Fibroblast of lung (primary cell): ENCODE data around the gene SLAMF8. TPM values are rescaled to one million over a fixed set of nuclear protein-coding genes. Genes with fewer than 3 reads are reported as not detected.
A peak's percentile ranks its signal among the peaks of the same experiment; 100 is the strongest.

Experiments used
- DNase-seq, 2 donors: peaks; one replicate each; pipeline versions ENCODE4 v3.0.0 to v3.0.0-alpha.2; 2010; ENCODE audit warnings: low read depth in 2 of 2
- H2AFZ ChIP-seq: 2 replicates; pipeline ENCODE4 v1.5.1; 2012; ENCODE audit warnings: low read length, control low read depth, inconsistent platforms
- H3K27ac ChIP-seq: 2 replicates; pipeline ENCODE4 v1.5.1; 2011; ENCODE audit warnings: low read length, control low read depth; ENCODE audit not compliant: insufficient read depth
- H3K27me3 ChIP-seq: 2 replicates; pipeline ENCODE4 v1.5.1; 2011; ENCODE audit warnings: mild to moderate bottlenecking, low read length; ENCODE audit not compliant: control insufficient read depth, insufficient read depth
- H3K36me3 ChIP-seq: 2 replicates; pipeline ENCODE4 v1.5.1; 2011; ENCODE audit warnings: low read length; ENCODE audit not compliant: control insufficient read depth, insufficient read depth
- H3K4me1 ChIP-seq: 2 replicates; pipeline ENCODE4 v1.5.1; 2011; ENCODE audit warnings: low read length; ENCODE audit not compliant: control insufficient read depth, insufficient read depth; ENCODE audit errors: extremely low read depth
- H3K4me2 ChIP-seq: 2 replicates; pipeline ENCODE4 v1.5.1; 2011; ENCODE audit warnings: low read length, control low read depth; ENCODE audit not compliant: insufficient read depth; ENCODE audit errors: extremely low read depth
- H3K4me3 ChIP-seq, 4 experiments: fragments of 200-600 bp in 1 of 4; sonication (generic) in 1 of 4; replicated peaks in 1 of 4; 2 replicates each; pipeline ENCODE4 v1.5.1; 2011 to 2016; ENCODE audit warnings: low read length in 4 of 4, low read depth in 3 of 4, mild to moderate bottlenecking in 3 of 4, control low read depth in 2 of 4, inconsistent platforms in 1 of 4, mixed read lengths in 1 of 4; ENCODE audit not compliant: insufficient read depth in 1 of 4; ENCODE audit errors: control extremely low read depth in 1 of 4
- H3K79me2 ChIP-seq: 2 replicates; pipeline ENCODE4 v1.5.1; 2012; ENCODE audit warnings: mild to moderate bottlenecking, low read length, inconsistent platforms; ENCODE audit not compliant: control insufficient read depth, insufficient read depth
- H3K9ac ChIP-seq: 2 replicates; pipeline ENCODE4 v1.5.1; 2011; ENCODE audit warnings: mild to moderate bottlenecking, low read length, control low read depth; ENCODE audit not compliant: insufficient read depth
- H3K9me3 ChIP-seq: 2 replicates; pipeline ENCODE4 v1.5.1; 2012; ENCODE audit warnings: low read depth, low read length; ENCODE audit not compliant: control insufficient read depth, insufficient read depth
- H4K20me1 ChIP-seq: 2 replicates; pipeline ENCODE4 v1.5.1; 2011; ENCODE audit warnings: low read length; ENCODE audit not compliant: control insufficient read depth, insufficient read depth; ENCODE audit errors: extremely low read depth
- EZH2 ChIP-seq: IDR thresholded peaks from 2 replicates; pipeline ENCODE4 v1.5.1; 2012; ENCODE audit warnings: low read length, control low read depth, mild to moderate bottlenecking; ENCODE audit errors: missing control alignments
- polyA plus RNA-seq, 2 donors: library from polyadenylated mRNA; depleted of rRNA in 1 of 2; stranded (reverse) in 1 of 2; unstranded in 1 of 2; fragments of >200 nt; gene quantifications; 2 replicates each; pipeline ENCODE4 v1.2.1, GENCODE V29; 2011 to 2012; ENCODE audit warnings: missing spikeins in 1 of 2
- total RNA-seq: library from RNA; depleted of rRNA; stranded (reverse); fragments of >200 nt; gene quantifications from 2 replicates; pipeline ENCODE4 v1.2.1, GENCODE V29; 2014
- TF ChIP-seq, protein P1 (sequence below), 2 donors: IDR thresholded peaks in 1 of 2; conservative IDR thresholded peaks in 1 of 2; 1 replicate in 1 of 2; 2 replicates in 1 of 2; pipeline ENCODE4 v1.5.1; 2011 to 2012; ENCODE audit warnings: low read length in 2 of 2, control low read depth in 1 of 2, inconsistent platforms in 1 of 2, low read depth in 1 of 2, mild to moderate bottlenecking in 1 of 2

Gene SLAMF8
- total and polyA plus RNA-seq, 2 donors (not counting 1 experiment from before 2014, with no cell fraction given) = not detected

DNA sequence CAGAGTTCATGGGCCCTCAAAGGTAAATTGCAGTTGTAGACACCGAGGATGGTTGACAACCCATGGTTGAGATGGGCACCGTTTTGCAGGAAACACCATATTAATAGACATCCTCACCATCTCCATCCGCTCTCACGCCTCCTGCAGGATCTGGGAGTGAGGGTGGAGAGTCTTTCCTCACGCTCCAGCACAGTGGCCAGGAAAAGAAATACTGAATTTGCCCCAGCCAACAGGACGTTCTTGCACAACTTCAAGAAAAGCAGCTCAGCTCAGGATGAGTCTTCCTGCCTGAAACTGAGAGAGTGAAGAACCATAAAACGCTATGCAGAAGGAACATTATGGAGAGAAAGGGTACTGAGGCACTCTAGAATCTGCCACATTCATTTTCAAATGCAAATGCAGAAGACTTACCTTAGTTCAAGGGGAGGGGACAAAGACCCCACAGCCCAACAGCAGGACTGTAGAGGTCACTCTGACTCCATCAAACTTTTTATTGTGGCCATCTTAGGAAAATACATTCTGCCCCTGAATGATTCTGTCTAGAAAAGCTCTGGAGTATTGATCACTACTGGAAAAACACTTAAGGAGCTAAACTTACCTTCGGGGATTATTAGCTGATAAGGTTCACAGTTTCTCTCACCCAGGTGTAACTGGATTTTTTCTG, 9.3 kb downstream of the SLAMF8 start:
- Histone ChIP-seq H3K9me3 (no peaks in the 10 kb centered on the region), H3K27me3 (no peaks in the 10 kb centered on the region), H2AFZ (no peak overlapping the region), H3K79me2 (no peaks in the 10 kb centered on the region), H3K9ac (no peak overlapping the region), H3K36me3 (no peaks in the 10 kb centered on the region), H4K20me1 (no peaks in the 10 kb centered on the region), H3K4me2 (no peak overlapping the region), H3K27ac (no peak overlapping the region), H3K4me1 (no peaks in the 10 kb centered on the region), H3K4me3 (no peak overlapping the region)
- DNase-seq = no peak
- TF ChIP-seq, protein P1, sequence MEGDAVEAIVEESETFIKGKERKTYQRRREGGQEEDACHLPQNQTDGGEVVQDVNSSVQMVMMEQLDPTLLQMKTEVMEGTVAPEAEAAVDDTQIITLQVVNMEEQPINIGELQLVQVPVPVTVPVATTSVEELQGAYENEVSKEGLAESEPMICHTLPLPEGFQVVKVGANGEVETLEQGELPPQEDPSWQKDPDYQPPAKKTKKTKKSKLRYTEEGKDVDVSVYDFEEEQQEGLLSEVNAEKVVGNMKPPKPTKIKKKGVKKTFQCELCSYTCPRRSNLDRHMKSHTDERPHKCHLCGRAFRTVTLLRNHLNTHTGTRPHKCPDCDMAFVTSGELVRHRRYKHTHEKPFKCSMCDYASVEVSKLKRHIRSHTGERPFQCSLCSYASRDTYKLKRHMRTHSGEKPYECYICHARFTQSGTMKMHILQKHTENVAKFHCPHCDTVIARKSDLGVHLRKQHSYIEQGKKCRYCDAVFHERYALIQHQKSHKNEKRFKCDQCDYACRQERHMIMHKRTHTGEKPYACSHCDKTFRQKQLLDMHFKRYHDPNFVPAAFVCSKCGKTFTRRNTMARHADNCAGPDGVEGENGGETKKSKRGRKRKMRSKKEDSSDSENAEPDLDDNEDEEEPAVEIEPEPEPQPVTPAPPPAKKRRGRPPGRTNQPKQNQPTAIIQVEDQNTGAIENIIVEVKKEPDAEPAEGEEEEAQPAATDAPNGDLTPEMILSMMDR (conservative IDR thresholded peaks at IDR 0.05 in 1 of 2, IDR thresholded peaks at IDR 0.05 in 1 of 2; ENCODE audit: low read depth in 1 of 2, low read length in 2 of 2) = peak in 1 of 2 donors; percentile 25
- TF ChIP-seq EZH2 = no peak

DNA sequence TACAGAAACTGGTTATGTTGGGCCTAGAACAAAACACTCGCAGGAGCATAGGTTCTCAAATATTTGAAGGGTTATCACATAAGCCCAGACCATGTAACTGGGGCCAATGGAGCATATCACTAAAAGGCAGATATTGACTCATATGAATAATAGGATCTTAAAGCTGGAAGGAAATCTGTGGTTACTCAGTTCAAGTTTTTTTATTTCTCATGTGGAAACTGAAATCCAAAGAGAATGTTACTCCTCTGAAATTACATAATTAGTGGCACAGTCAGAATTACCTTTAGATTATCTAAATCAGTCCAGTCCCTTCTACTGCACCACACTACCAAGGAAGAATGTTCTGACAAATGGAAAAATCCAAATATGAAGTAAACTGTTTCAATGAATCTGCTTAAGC, 12.0 kb downstream of the SLAMF8 start:
- Histone ChIP-seq H3K4me2 (no peak overlapping the region), H3K9ac (no peak overlapping the region), H3K36me3 (no peaks in the 10 kb centered on the region), H3K27ac (no peak overlapping the region), H3K4me3 (no peak overlapping the region), H3K79me2 (no peaks in the 10 kb centered on the region), H2AFZ (no peak overlapping the region), H3K4me1 (no peaks in the 10 kb centered on the region), H3K9me3 (no peaks in the 10 kb centered on the region), H4K20me1 (no peaks in the 10 kb centered on the region), H3K27me3 (no peaks in the 10 kb centered on the region)
- DNase-seq = peak in 1 of 2 donors; percentile 47
- no peak for TF ChIP-seq EZH2

DNA sequence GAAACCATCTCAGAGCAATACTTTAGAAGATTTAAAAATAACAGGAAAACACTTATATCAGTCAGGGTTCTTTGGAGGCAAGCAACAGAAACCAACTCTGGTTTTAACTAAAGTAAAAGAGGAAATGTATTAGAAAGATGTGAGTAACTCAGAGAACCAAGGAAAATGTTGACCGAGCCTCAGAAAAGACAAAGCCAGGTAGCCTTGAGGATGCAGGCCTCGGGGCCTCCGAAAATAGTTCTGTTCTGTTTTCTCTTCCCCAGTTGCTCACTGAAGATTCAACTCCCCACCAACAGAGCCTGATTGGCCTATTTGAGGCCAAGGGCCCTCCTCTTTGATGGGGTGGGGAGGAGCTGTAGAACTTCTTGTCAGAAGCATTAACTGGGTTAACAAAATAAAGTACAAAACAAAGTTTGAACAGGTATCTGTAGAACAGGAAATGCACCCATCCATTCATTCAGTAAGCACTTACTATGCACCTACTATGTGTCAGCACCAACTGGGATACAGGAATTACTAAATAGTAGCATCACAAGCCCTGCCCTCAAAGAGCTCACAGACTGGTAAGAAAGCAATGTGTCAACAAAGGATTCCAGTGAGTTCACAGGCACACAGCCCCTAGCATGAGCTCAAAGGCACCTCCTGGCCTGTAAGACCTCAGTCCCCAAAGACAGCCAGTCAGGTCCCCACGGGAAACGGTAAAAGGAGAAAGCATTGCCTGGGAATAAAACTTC, 12.6 kb downstream of the SLAMF8 start:
- no peaks in the 10 kb centered on the region for H4K20me1 ChIP-seq
- no peaks in the 10 kb centered on the region for H3K36me3 ChIP-seq
- no peak overlapping the region for H2AFZ ChIP-seq
- H3K79me2 ChIP-seq = no peaks in the 10 kb centered on the region
- DNase-seq = no peak
- no peak overlapping the region for H3K27ac ChIP-seq
- no peaks in the 10 kb centered on the region for H3K9me3 ChIP-seq
- H3K9ac ChIP-seq = no peak overlapping the region
- H3K4me1 ChIP-seq = no peaks in the 10 kb centered on the region
- H3K4me3 ChIP-seq = no peak overlapping the region
- TF ChIP-seq, protein P1 (conservative IDR thresholded peaks at IDR 0.05 in 1 of 2, IDR thresholded peaks at IDR 0.05 in 1 of 2; ENCODE audit: low read depth in 1 of 2, low read length in 2 of 2) = no peak
- TF ChIP-seq EZH2 = no peak
- H3K27me3 ChIP-seq = no peaks in the 10 kb centered on the region
- no peak overlapping the region for H3K4me2 ChIP-seq
